CD4-positive, alpha-beta T cell (primary cell): Measurements from ENCODE around the gene AQP10. TPM values are rescaled to one million over a fixed set of nuclear protein-coding genes. Genes with fewer than 3 reads are reported as not detected.
"Not testable (repeated sequence)": the region's sequence is repeated elsewhere in the genome, so short reads cannot be mapped to it uniquely, and the experiment has no call there.

Source experiments
- ATAC-seq: fragments of 200-7000 bp; cut with Tn5 transposase; one replicate; pipeline ENCODE4 v1.10.0; 2022; ENCODE audit warnings: mild to moderate bottlenecking; ENCODE audit not compliant: poor library complexity
- CTCF ChIA-PET: fragments of 350-600 bp; sonication (Branson Sonifier 250); formaldehyde crosslinking; loops from one replicate; lab custom pipeline; 2021; ENCODE audit warnings: antibody characterized with exemption, inconsistent platforms; lab: Charles Lee
- POLR2A ChIA-PET: fragments of 350-600 bp; sonication (Branson Sonifier 250); formaldehyde crosslinking; loops from one replicate; lab custom pipeline; 2021; ENCODE audit warnings: antibody characterized with exemption, inconsistent platforms; lab: Charles Lee
- DNase-seq, 14 experiments: peaks; one replicate each; pipeline ENCODE4 v3.0.0-alpha.2; 2013 to 2020; ENCODE audit warnings: mixed read lengths in 2 of 14
- H3K27ac ChIP-seq, 2 donors: one replicate each; pipeline versions ENCODE4 v1.5.1 to v1.7.0; 2013; ENCODE audit warnings: low read length in 2 of 2, low read depth in 1 of 2, mild to moderate bottlenecking in 1 of 2
- H3K27me3 ChIP-seq, 2 experiments: 1 replicate in 1 of 2; 2 replicates in 1 of 2; pipeline versions ENCODE4 v1.6.1 to v1.7.0; 2013; ENCODE audit warnings: low read length in 2 of 2, control low read depth in 1 of 2, mild to moderate bottlenecking in 1 of 2, moderate library complexity in 1 of 2; ENCODE audit not compliant: insufficient read depth in 2 of 2, control insufficient read depth in 1 of 2
- H3K36me3 ChIP-seq: one replicate; pipeline ENCODE4 v1.6.1; 2013; ENCODE audit warnings: low read length, control low read depth; ENCODE audit not compliant: insufficient read depth
- H3K4me1 ChIP-seq: one replicate; pipeline ENCODE4 v1.6.1; 2013; ENCODE audit warnings: low read length, control low read depth; ENCODE audit not compliant: insufficient read depth
- H3K4me3 ChIP-seq: one replicate; pipeline ENCODE4 v1.5.1; 2013; ENCODE audit warnings: mild to moderate bottlenecking, low read length, moderate library complexity
- H3K9me3 ChIP-seq, 2 experiments: 1 replicate in 1 of 2; 2 replicates in 1 of 2; pipeline versions ENCODE4 v1.6.1 to v1.7.0; 2013; ENCODE audit warnings: low read length in 2 of 2, mild to moderate bottlenecking in 2 of 2, control low read depth in 1 of 2, moderate library complexity in 1 of 2; ENCODE audit not compliant: control insufficient read depth in 1 of 2, insufficient read depth in 1 of 2
- H3K27ac Mint-ChIP-seq: one replicate; pipeline ENCODE4 v1.8.0; 2020; ENCODE audit warnings: mixed read lengths
- H3K27me3 Mint-ChIP-seq: one replicate; pipeline ENCODE4 v1.8.0; 2021; ENCODE audit warnings: mixed read lengths
- H3K36me3 Mint-ChIP-seq: one replicate; pipeline ENCODE4 v1.8.0; 2021; ENCODE audit warnings: low read depth, mixed read lengths
- H3K4me1 Mint-ChIP-seq: one replicate; pipeline ENCODE4 v1.8.0; 2021; ENCODE audit warnings: low read depth, mixed read lengths
- H3K4me3 Mint-ChIP-seq: one replicate; pipeline ENCODE4 v1.8.0; 2020; ENCODE audit warnings: mild to moderate bottlenecking, mixed read lengths
- H3K9me3 Mint-ChIP-seq: one replicate; pipeline ENCODE4 v1.8.0; 2020; ENCODE audit warnings: mixed read lengths
- CTCF ChIP-seq: fragments of 200-600 bp; IDR thresholded peaks from one replicate; pipeline ENCODE4 v1.8.0; 2022; ENCODE audit warnings: antibody characterized with exemption, mild to moderate bottlenecking
- intact Hi-C, 2 experiments: fragments of 100-400 bp; cut with DNase I in 1 of 2; cut with micrococcal nuclease in 1 of 2; formaldehyde crosslinking; loops; one replicate each; pipeline versions ENCODE4 v1.15.1 to v1.9.0; 2023 to 2025; cut with DNase I, micrococcal nuclease
- total RNA-seq, 174 experiments: library from RNA in 2 of 174; stranded (reverse) in 2 of 174; gene quantifications; one replicate each; pipeline ENCODE4 v1.2.3 and lab custom pipeline; 2021 to 2026

AQP10 gene
- total RNA-seq, 2 experiments from 2014 or later = not detected

- Histone ChIP-seq H3K36me3 (peaks cover 76% of the 10 kb centered on the region), H3K4me1 (peaks cover 93% of the 10 kb centered on the region), H3K27me3 (no peaks in the 10 kb centered on the region), H3K4me3 (no peak overlapping the region), H3K27ac (peak overlapping the region; percentile 42 to 64), H3K9me3 (no peaks in the 10 kb centered on the region)
- H3K4me1 Mint-ChIP-seq = peaks cover 79% of the 10 kb centered on the region
- H3K27me3 Mint-ChIP-seq = no peaks in the 10 kb centered on the region
- H3K9me3 Mint-ChIP-seq = no peaks in the 10 kb centered on the region
- peaks cover 85% of the 10 kb centered on the region for H3K36me3 Mint-ChIP-seq
- ChIA-PET POLR2A (interaction anchor here (0.6 to 5.7 kb wide), 25 partner anchors 8 to 639 kb away, joined by 3 to 94 read pairs (median 5); partner anchors contain the start of gene ATP8B2), CTCF (interaction anchor here (0.6 to 4.4 kb wide), 28 partner anchors 10 to 638 kb away, joined by 3 to 61 read pairs (median 4); partner anchors contain the start of gene ATP8B2)
- ATAC-seq = peak; percentile 95
- peak overlapping the region; percentile 77 for H3K4me3 Mint-ChIP-seq
- intact Hi-C loops = loop anchor here (1.0 to 2.0 kb wide), 5 partner anchors 9 to 148 kb away; partner anchors contain the start of gene HAX1 (in 2 of the 2)
- TF ChIP-seq CTCF = peak; percentile 96
- DNase-seq = peak; percentile 82 to 96 (median 90)
- H3K27ac Mint-ChIP-seq = peak overlapping the region; percentile 75
Measured at GRCh38 chr1:154335025-154335714, 14.3 kb downstream of the AQP10 start.

GRCh38 chr1:154337253-154337894 is 16.5 kb downstream of the AQP10 start:
- Histone ChIP-seq H3K36me3 (peaks cover 77% of the 10 kb centered on the region), H3K27me3 (no peaks in the 10 kb centered on the region), H3K4me1 (peaks cover 95% of the 10 kb centered on the region), H3K27ac (peak overlapping the region; percentile 61 to 68), H3K4me3 (peak overlapping the region; percentile 48), H3K9me3 (no peaks in the 10 kb centered on the region)
- no peak for TF ChIP-seq CTCF
- peaks cover 79% of the 10 kb centered on the region for H3K4me1 Mint-ChIP-seq
- peaks cover 87% of the 10 kb centered on the region for H3K36me3 Mint-ChIP-seq
- H3K4me3 Mint-ChIP-seq = peak overlapping the region; percentile 76
- intact Hi-C loops = no loop called here
- ChIA-PET CTCF (interaction anchor here (3.3 to 4.4 kb wide), 2 partner anchors 8 to 13 kb away, joined by 47 to 61 read pairs; partner anchors contain the start of gene ATP8B2), POLR2A (interaction anchor here (0.9 to 5.7 kb wide), 7 partner anchors 11 to 128 kb away, joined by 3 to 94 read pairs (median 6); partner anchors contain the start of gene ATP8B2)
- H3K27me3 Mint-ChIP-seq = no peaks in the 10 kb centered on the region
- H3K27ac Mint-ChIP-seq = peak overlapping the region; percentile 94
- ATAC-seq (peak; percentile 39), DNase-seq (peak in 3 of 14 experiments; percentile 51 to 80 (median 67))
- H3K9me3 Mint-ChIP-seq = no peaks in the 10 kb centered on the region

- CTCF ChIA-PET = no interaction called here
- H3K27ac Mint-ChIP-seq = peak overlapping the region; percentile 94
- no peak for DNase-seq
- intact Hi-C loops = no loop called here
- H3K27me3 Mint-ChIP-seq = no peaks in the 10 kb centered on the region
- H3K4me1 Mint-ChIP-seq = peaks cover 91% of the 10 kb centered on the region
- no peak for ATAC-seq
- H3K4me3 Mint-ChIP-seq = peak overlapping the region; percentile 26
- TF ChIP-seq CTCF = no peak
- H3K27me3 ChIP-seq = no peaks in the 10 kb centered on the region
- no peaks in the 10 kb centered on the region for H3K9me3 Mint-ChIP-seq
- H3K9me3 ChIP-seq = no peaks in the 10 kb centered on the region
- H3K4me3 ChIP-seq = no peak overlapping the region
- peaks cover 99% of the 10 kb centered on the region for H3K4me1 ChIP-seq
- peaks cover 87% of the 10 kb centered on the region for H3K36me3 Mint-ChIP-seq
- peaks cover 78% of the 10 kb centered on the region for H3K36me3 ChIP-seq
- POLR2A ChIA-PET = interaction anchor here (1.2 to 5.7 kb wide), 3 partner anchors 12 to 65 kb away, joined by 3 to 94 read pairs (median 28); partner anchors contain the start of gene ATP8B2
- H3K27ac ChIP-seq = peak overlapping the region in 1 of 2 donors; percentile 53
Measured at GRCh38 chr1:154338875-154339274, 18.0 kb downstream of the AQP10 start.

- Histone ChIP-seq H3K4me1 (peaks cover 99% of the 10 kb centered on the region), H3K27ac (peak overlapping the region; percentile 53 to 78), H3K36me3 (peaks cover 89% of the 10 kb centered on the region)
- Mint-ChIP-seq H3K36me3 (peaks cover 93% of the 10 kb centered on the region), H3K4me1 (peaks cover 90% of the 10 kb centered on the region), H3K4me3 (peak overlapping the region; percentile 42), H3K27ac (peak overlapping the region; percentile 94)
- intact Hi-C loops = loop anchor here in 1 of 2 experiments (5.0 kb wide), 1 partner anchor 126 kb away; no protein-coding TSS in a partner anchor
- H3K9me3 Mint-ChIP-seq, H3K4me3 ChIP-seq, H3K27me3 Mint-ChIP-seq, H3K9me3 ChIP-seq, DNase-seq, ATAC-seq, CTCF ChIA-PET, H3K27me3 ChIP-seq: not testable (repeated sequence)
- POLR2A ChIA-PET = interaction anchor here (0.9 to 5.3 kb wide), 4 partner anchors 11 to 79 kb away, joined by 3 to 45 read pairs (median 10); partner anchors contain the start of gene ATP8B2
Measured at GRCh38 chr1:154341366-154341765, 20.5 kb downstream of the AQP10 start.
